HCT116 (cell line): Measurements from ENCODE around the gene NAPB. TPM values are rescaled to one million over a fixed set of nuclear protein-coding genes. Genes with fewer than 3 reads are reported as not detected.

Experiments used
- ATAC-seq: fragments of 200-7000 bp; cut with Tn5 transposase; 2 replicates; pipeline ENCODE4 v1.9.1; 2020; ENCODE audit warnings: mild to moderate bottlenecking, moderate library complexity
- BruUV-seq: library from RNA; stranded (reverse); fragments of 400-500 nt; replicated peaks from 2 replicates; lab custom pipeline; 2021; lab: Mats Ljungman, UMichigan
- CTCF ChIA-PET: fragments of 300-600 bp; sonication (Branson Sonifier 250); formaldehyde crosslinking; loops from one replicate; lab custom pipeline; 2021; ENCODE audit warnings: antibody characterized with exemption; lab: Charles Lee
- POLR2A ChIA-PET: fragments of 300-600, 350-600 bp; sonication (Branson Sonifier 250); formaldehyde crosslinking; loops from one replicate; lab custom pipeline; 2021; ENCODE audit warnings: antibody characterized with exemption; lab: Charles Lee
- RAD21 ChIA-PET, 2 experiments: fragments of 300-600 bp; sonication (Branson Sonifier 250); formaldehyde crosslinking; loops; one replicate each; lab custom pipeline; 2023; ENCODE audit warnings: low total read pairs in 2 of 2; ENCODE audit not compliant: uncharacterized antibody in 2 of 2, unreplicated experiment in 2 of 2, low non-redundant PET in 1 of 2; lab: Charles Lee
- DNase-seq: peaks from one replicate; pipeline ENCODE4 v3.0.0-alpha.2; 2010; ENCODE audit warnings: low read depth, low spot score
- H2AFZ ChIP-seq: fragments of 200-600 bp; shearing (Covaris generic), sonication (generic); 2 replicates; pipeline ENCODE4 v1.6.1; 2017; ENCODE audit warnings: low read depth, mixed run types, mixed read lengths, antibody characterized with exemption, low read length; ENCODE audit not compliant: poor library complexity, severe bottlenecking
- H3K27ac ChIP-seq: 2 replicates; pipeline ENCODE4 v1.5.1; 2012; ENCODE audit warnings: low read depth, low read length
- H3K27me3 ChIP-seq: fragments of 200-600 bp; sonication (generic); 2 replicates; pipeline ENCODE4 v1.6.1; 2016; ENCODE audit warnings: mixed run types, low read length, mixed read lengths; ENCODE audit not compliant: insufficient read depth
- H3K36me3 ChIP-seq, 2 experiments: fragments of 200-500 bp in 1 of 2; fragments of 200-600 bp in 1 of 2; sonication (Bioruptor generic) in 1 of 2; sonication (generic) in 1 of 2; 2 replicates each; pipeline versions ENCODE4 v1.5.1 to v1.6.1; 2014 to 2016; ENCODE audit warnings: low read length in 2 of 2, inconsistent platforms in 1 of 2, mixed read lengths in 1 of 2, mixed run types in 1 of 2; ENCODE audit not compliant: insufficient read depth in 2 of 2, control insufficient read depth in 1 of 2
- H3K4me1 ChIP-seq, 2 experiments: fragments of 200-600 bp in 1 of 2; sonication (generic) in 1 of 2; 2 replicates each; pipeline versions ENCODE4 v1.5.1 to v1.6.1; 2012 to 2017; ENCODE audit warnings: low read length in 2 of 2, inconsistent platforms in 1 of 2, mild to moderate bottlenecking in 1 of 2, mixed read lengths in 1 of 2, mixed run types in 1 of 2, moderate library complexity in 1 of 2; ENCODE audit not compliant: insufficient read depth in 2 of 2, control insufficient read depth in 1 of 2
- H3K4me2 ChIP-seq: fragments of 200-600 bp; sonication (generic); 2 replicates; pipeline ENCODE4 v1.6.1; 2017; ENCODE audit warnings: mixed run types, low read length, mixed read lengths
- H3K4me3 ChIP-seq, 2 experiments: fragments of 200-600 bp in 1 of 2; sonication (generic) in 1 of 2; replicated peaks in 1 of 2; 2 replicates each; pipeline ENCODE4 v1.5.1; 2011 to 2016; ENCODE audit warnings: low read length in 2 of 2, control low read depth in 1 of 2, low read depth in 1 of 2, mild to moderate bottlenecking in 1 of 2, mixed read lengths in 1 of 2, mixed run types in 1 of 2
- H3K79me2 ChIP-seq: fragments of 200-600 bp; sonication (generic); 2 replicates; pipeline ENCODE4 v1.6.1; 2017; ENCODE audit warnings: mild to moderate bottlenecking, mixed run types, low read length, moderate library complexity, mixed read lengths; ENCODE audit not compliant: insufficient read depth
- H3K9ac ChIP-seq: fragments of 200-600 bp; sonication (generic); 2 replicates; pipeline ENCODE4 v1.6.1; 2016; ENCODE audit warnings: low read length, mixed read lengths
- H3K9me2 ChIP-seq: fragments of 200-600 bp; sonication (generic), shearing (Covaris generic); 2 replicates; pipeline ENCODE4 v1.6.1; 2017; ENCODE audit warnings: mixed run types, mild to moderate bottlenecking, moderate library complexity; ENCODE audit not compliant: insufficient read depth
- H3K9me3 ChIP-seq, 2 experiments: fragments of 200-500 bp in 1 of 2; fragments of 200-600 bp in 1 of 2; sonication (Bioruptor generic) in 1 of 2; sonication (generic) in 1 of 2; 2 replicates each; pipeline ENCODE4 v1.6.1; 2014 to 2017; ENCODE audit warnings: low read length in 2 of 2, mixed read lengths in 2 of 2, inconsistent platforms in 1 of 2, low read depth in 1 of 2, mild to moderate bottlenecking in 1 of 2, mixed run types in 1 of 2, moderate library complexity in 1 of 2; ENCODE audit not compliant: control insufficient read depth in 1 of 2, insufficient read depth in 1 of 2
- H4K20me1 ChIP-seq: fragments of 200-600 bp; sonication (generic), shearing (Covaris generic); 2 replicates; pipeline ENCODE4 v1.6.1; 2017; ENCODE audit warnings: mixed run types, mild to moderate bottlenecking, moderate library complexity; ENCODE audit not compliant: insufficient read depth
- CBX3 ChIP-seq: IDR thresholded peaks from 2 replicates; pipeline ENCODE4 v1.6.1; 2012; ENCODE audit warnings: low read depth
- EGR1 ChIP-seq: IDR thresholded peaks from 2 replicates; pipeline ENCODE4 v1.6.1; 2012; ENCODE audit warnings: low read depth
- EZH2 ChIP-seq: fragments of 200-600 bp; sonication (generic); IDR thresholded peaks from 2 replicates; pipeline ENCODE4 v1.6.1; 2017; ENCODE audit warnings: antibody characterized with exemption, mixed run types
- EZH2phosphoT487 ChIP-seq: fragments of 200-600 bp; IDR thresholded peaks from 2 replicates; pipeline ENCODE4 v1.6.1; 2018; ENCODE audit warnings: antibody characterized with exemption, borderline replicate concordance
- POLR2A ChIP-seq: IDR thresholded peaks from 2 replicates; pipeline ENCODE4 v1.7.0; 2011; ENCODE audit warnings: borderline replicate concordance; ENCODE audit not compliant: insufficient read depth, insufficient read length; ENCODE audit errors: extremely low read depth
- SP1 ChIP-seq: IDR thresholded peaks from 2 replicates; pipeline ENCODE4 v1.6.1; 2012; ENCODE audit warnings: low read depth
- SRF ChIP-seq: IDR thresholded peaks from 2 replicates; pipeline ENCODE4 v1.6.1; 2012; ENCODE audit warnings: low read depth
- TCF7L2 ChIP-seq: IDR thresholded peaks from 2 replicates; pipeline ENCODE4 v1.7.0; 2011; ENCODE audit warnings: borderline replicate concordance, inconsistent platforms; ENCODE audit not compliant: insufficient read depth, insufficient read length; ENCODE audit errors: extremely low read depth
- YY1 ChIP-seq: IDR thresholded peaks from 2 replicates; pipeline ENCODE4 v1.6.1; 2011; ENCODE audit warnings: low read length, low read depth, moderate library complexity, mild to moderate bottlenecking; ENCODE audit not compliant: insufficient replicate concordance; ENCODE audit errors: extremely low read depth
- ZBTB33 ChIP-seq: IDR thresholded peaks from 2 replicates; pipeline ENCODE4 v1.6.1; 2011; ENCODE audit warnings: mild to moderate bottlenecking, low read length, moderate library complexity; ENCODE audit not compliant: insufficient replicate concordance; ENCODE audit errors: extremely low read depth
- ZNF274 ChIP-seq: fragments of 200-500 bp; sonication (Bioruptor generic); IDR thresholded peaks from 2 replicates; pipeline ENCODE4 v1.6.1; 2014; ENCODE audit warnings: mild to moderate bottlenecking, low read depth, low read length, inconsistent platforms
- intact Hi-C: fragments of 100-400 bp; cut with micrococcal nuclease; formaldehyde crosslinking; loops from 2 replicates; pipeline ENCODE4 v1.10.0; 2022
- total RNA-seq: library from RNA; stranded (reverse); gene quantifications from one replicate; pipeline ENCODE4 v1.2.1, GENCODE V29; 2021; ENCODE audit not compliant: unreplicated experiment
- TF ChIP-seq, protein P1 (sequence below), 3 experiments: fragments of 200-600 bp in 1 of 3; sonication (generic) in 1 of 3; IDR thresholded peaks in 2 of 3; conservative IDR thresholded peaks in 1 of 3; 2 replicates each; pipeline ENCODE4 v1.5.1; 2012 to 2017; ENCODE audit warnings: low read depth in 2 of 3, low read length in 2 of 3, antibody characterized with exemption in 1 of 3, borderline replicate concordance in 1 of 3, control low read depth in 1 of 3, mild to moderate bottlenecking in 1 of 3, mixed read lengths in 1 of 3, mixed run types in 1 of 3, moderate library complexity in 1 of 3; ENCODE audit not compliant: insufficient read depth in 1 of 3
- TF ChIP-seq, protein P2 (sequence below): IDR thresholded peaks from 2 replicates; pipeline ENCODE4 v1.6.1; 2012
- TF ChIP-seq, protein P3 (sequence below): IDR thresholded peaks from 2 replicates; pipeline ENCODE4 v1.6.1; 2012

Gene NAPB
- total RNA-seq, 1 experiment from 2014 or later: 7.9 TPM

DNA sequence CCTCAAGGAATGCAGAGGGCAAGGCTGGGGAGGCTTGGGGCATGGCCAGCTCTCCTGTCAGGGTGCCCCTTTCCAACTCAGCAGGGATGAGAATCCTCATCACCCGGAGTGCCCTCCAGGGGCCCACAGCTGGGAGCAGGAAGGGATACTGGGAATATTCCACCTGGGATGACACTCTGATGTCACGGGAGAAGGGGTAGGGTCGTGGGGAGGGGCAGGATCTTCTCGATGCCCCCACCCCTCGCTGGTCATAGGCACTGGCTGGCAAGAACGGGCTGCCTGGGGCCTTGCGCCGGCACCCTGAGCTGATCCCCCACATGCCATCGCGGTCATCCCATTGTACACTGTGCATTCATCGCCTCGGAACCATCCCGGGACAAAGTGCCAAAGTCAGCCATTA is 81.3 kb downstream of the NAPB start (continued):
- TF ChIP-seq, protein P1, sequence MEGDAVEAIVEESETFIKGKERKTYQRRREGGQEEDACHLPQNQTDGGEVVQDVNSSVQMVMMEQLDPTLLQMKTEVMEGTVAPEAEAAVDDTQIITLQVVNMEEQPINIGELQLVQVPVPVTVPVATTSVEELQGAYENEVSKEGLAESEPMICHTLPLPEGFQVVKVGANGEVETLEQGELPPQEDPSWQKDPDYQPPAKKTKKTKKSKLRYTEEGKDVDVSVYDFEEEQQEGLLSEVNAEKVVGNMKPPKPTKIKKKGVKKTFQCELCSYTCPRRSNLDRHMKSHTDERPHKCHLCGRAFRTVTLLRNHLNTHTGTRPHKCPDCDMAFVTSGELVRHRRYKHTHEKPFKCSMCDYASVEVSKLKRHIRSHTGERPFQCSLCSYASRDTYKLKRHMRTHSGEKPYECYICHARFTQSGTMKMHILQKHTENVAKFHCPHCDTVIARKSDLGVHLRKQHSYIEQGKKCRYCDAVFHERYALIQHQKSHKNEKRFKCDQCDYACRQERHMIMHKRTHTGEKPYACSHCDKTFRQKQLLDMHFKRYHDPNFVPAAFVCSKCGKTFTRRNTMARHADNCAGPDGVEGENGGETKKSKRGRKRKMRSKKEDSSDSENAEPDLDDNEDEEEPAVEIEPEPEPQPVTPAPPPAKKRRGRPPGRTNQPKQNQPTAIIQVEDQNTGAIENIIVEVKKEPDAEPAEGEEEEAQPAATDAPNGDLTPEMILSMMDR (IDR thresholded peaks at IDR 0.05 in 2 of 3, conservative IDR thresholded peaks at IDR 0.05 in 1 of 3; ENCODE audit: borderline replicate concordance in 1 of 3, insufficient read depth in 1 of 3, low read depth in 2 of 3, low read length in 2 of 3): no peak
- TF ChIP-seq SP1: no peak
- TF ChIP-seq, protein P2, sequence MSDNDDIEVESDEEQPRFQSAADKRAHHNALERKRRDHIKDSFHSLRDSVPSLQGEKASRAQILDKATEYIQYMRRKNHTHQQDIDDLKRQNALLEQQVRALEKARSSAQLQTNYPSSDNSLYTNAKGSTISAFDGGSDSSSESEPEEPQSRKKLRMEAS: no peak

DNA sequence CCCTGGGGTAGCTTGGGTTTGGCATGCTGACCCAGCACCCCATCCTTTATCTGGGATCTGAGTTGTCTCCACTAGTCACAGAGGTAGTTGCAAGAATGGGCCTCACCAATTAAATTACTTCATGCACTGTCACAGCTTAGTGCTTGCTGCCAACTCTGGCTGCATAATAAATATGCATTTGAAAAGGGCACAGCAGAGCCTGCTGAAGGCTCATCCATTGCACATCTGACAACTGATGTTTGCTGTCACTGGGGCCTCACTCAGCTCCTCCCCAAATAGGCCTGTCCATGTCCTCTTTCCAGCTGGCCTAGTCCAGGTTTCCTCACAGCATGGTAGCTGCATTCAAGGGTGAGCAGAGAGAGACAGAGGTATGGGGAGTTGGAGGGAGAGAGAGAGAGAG is 84.0 kb downstream of the NAPB start:
- POLR2A ChIA-PET: no interaction called here
- no peaks in the 10 kb centered on the region for H3K9me2 ChIP-seq
- DNase-seq (no peak), ATAC-seq (no peak)
- no peaks in the 10 kb centered on the region for H3K79me2 ChIP-seq
- RAD21 ChIA-PET: no interaction called here
- CTCF ChIA-PET: no interaction called here
- no peaks in the 10 kb centered on the region for H3K9me3 ChIP-seq
- no peak overlapping the region for H3K9ac ChIP-seq
- no peaks in the 10 kb centered on the region for H3K36me3 ChIP-seq
- H3K27me3 ChIP-seq: peaks cover 11% of the 10 kb centered on the region; the same call in 1 of the 2 replicates
- no peaks in the 10 kb centered on the region for H4K20me1 ChIP-seq
- BruUV-seq: no TSS peak
- no peak overlapping the region for H2AFZ ChIP-seq
- H3K4me2 ChIP-seq: no peak overlapping the region
- intact Hi-C loops: no loop called here
- H3K27ac ChIP-seq: no peak overlapping the region
- no peaks in the 10 kb centered on the region for H3K4me1 ChIP-seq
- H3K4me3 ChIP-seq: no peak overlapping the region
- no peak for TF ChIP-seq EGR1
- TF ChIP-seq TCF7L2: no peak
- no peak for TF ChIP-seq YY1
- TF ChIP-seq EZH2phosphoT487: no peak
- TF ChIP-seq, protein P2: no peak
- no peak for TF ChIP-seq ZNF274
- TF ChIP-seq EZH2: no peak
- TF ChIP-seq, protein P3, sequence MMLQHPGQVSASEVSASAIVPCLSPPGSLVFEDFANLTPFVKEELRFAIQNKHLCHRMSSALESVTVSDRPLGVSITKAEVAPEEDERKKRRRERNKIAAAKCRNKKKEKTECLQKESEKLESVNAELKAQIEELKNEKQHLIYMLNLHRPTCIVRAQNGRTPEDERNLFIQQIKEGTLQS: no peak
- TF ChIP-seq, protein P1 (IDR thresholded peaks at IDR 0.05 in 2 of 3, conservative IDR thresholded peaks at IDR 0.05 in 1 of 3; ENCODE audit: borderline replicate concordance in 1 of 3, insufficient read depth in 1 of 3, low read depth in 2 of 3, low read length in 2 of 3): no peak
- TF ChIP-seq SRF: no peak
- no peak for TF ChIP-seq ZBTB33
- no peak for TF ChIP-seq CBX3
- TF ChIP-seq POLR2A: no peak
